ENCODE results near the gene ZNF202.

GRCh38 chr11:123736769-123737168 is 4.7 kb downstream of the ZNF202 start:
- TF ChIP-seq EZH2 (optimal IDR thresholded peaks at IDR 0.05; ENCODE audit: low read depth, low read length) (no peak), EZH2phosphoT487 (IDR thresholded peaks at IDR 0.05; ENCODE audit: low read length) (no peak)
- TF ChIP-seq, protein P1, sequence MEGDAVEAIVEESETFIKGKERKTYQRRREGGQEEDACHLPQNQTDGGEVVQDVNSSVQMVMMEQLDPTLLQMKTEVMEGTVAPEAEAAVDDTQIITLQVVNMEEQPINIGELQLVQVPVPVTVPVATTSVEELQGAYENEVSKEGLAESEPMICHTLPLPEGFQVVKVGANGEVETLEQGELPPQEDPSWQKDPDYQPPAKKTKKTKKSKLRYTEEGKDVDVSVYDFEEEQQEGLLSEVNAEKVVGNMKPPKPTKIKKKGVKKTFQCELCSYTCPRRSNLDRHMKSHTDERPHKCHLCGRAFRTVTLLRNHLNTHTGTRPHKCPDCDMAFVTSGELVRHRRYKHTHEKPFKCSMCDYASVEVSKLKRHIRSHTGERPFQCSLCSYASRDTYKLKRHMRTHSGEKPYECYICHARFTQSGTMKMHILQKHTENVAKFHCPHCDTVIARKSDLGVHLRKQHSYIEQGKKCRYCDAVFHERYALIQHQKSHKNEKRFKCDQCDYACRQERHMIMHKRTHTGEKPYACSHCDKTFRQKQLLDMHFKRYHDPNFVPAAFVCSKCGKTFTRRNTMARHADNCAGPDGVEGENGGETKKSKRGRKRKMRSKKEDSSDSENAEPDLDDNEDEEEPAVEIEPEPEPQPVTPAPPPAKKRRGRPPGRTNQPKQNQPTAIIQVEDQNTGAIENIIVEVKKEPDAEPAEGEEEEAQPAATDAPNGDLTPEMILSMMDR (IDR thresholded peaks at IDR 0.05; ENCODE audit: low read length): no peak

All from MM.1S (cell line).